HG03460 (cell line): ENCODE data around the gene ITIH3.

Experiments used
- ATAC-seq: cut with Tn5 transposase; IDR thresholded peaks from one replicate; pipeline ENCODE4 v1.9.1; 2021; ENCODE audit not compliant: unreplicated experiment

ITIH3 gene

DNA sequence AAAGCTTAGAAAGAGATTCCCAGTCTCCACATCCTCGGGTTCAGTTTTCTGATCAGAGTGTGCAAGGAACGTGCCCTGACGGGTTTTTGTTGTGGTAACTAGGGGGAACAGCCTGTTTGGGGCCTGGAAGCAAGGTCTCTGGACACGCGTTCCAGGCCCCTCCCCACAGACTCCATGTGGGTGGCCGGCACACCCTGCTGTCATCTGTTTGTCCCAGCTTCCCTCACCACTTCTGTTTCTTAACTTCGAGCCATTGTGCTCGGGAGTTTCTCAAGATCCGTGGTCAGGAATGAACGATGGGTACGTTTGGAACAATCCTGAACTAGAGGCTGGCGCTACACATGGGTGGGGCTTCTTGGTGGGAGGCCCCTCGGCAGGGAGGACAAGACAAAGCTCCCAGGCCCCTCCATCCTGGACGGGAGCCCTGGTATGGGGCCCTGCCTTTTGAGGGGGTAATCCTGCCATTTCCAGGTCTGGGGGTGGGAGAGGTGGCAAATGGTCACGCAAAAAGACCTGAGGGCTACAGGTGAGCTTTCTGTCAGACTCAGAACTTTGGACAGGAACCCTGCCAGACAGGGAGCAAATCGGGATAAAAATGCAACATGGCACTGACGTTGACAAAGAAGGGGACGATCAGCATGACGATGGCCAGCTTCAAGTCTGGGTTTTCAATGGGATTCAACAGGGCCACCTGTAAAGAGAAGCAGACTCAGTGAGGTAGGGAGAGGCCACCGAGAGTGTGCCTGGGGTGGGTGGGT, 48.7 kb downstream of the ITIH3 start:
- ATAC-seq, result no peak

DNA sequence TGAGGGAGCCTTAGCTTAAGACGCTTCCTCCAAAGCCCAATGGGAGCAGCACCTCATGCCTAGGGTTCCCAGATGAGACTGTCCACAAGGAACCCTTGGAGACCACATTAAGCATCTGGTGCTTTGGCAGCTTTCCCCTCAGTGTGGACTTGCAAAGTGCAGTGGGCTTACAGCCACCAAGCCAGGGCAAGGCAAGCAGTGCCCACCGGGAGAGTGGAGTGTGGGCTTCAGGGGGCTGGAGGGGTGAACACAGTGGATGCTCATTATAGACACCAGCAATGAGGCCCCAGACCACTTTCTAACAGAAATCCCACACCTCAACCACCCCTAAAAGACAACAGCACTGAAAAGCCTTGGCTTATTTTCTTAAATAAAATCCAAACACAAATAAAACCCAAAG, 49.3 kb downstream of the ITIH3 start:
- no peak for ATAC-seq

DNA sequence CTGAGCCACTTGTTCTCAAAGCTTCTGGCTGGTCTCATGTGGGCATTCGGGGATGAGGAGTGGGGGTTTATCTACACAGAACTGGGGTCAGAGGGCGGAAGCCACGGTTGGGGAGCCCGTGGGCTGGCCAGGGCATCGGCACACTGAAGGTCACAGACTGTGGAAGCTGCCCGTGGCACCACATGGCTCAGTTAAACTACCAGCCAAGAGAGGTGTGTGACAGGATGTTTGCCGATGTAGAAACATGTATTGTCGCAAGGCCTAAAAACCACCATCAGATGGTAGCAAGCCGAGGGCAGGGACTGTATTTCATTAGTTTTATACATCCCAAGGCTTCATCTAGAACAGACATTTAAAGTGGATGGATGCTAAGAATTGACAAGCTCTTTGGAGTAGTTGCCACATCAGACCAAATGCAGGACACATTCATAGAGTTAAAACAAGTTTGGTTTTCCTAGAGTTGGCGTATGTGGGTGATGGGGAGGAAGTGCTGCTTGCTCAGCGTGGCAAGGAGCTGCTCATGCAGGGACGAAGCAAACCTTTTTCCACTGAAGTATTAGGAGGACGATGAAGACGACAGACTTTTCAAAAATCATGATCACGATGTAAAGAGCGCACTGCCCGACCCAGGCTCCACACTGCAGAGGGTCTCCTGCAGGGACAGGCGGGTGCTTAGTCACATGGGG, 49.8 kb downstream of the ITIH3 start:
- ATAC-seq, result no peak

DNA sequence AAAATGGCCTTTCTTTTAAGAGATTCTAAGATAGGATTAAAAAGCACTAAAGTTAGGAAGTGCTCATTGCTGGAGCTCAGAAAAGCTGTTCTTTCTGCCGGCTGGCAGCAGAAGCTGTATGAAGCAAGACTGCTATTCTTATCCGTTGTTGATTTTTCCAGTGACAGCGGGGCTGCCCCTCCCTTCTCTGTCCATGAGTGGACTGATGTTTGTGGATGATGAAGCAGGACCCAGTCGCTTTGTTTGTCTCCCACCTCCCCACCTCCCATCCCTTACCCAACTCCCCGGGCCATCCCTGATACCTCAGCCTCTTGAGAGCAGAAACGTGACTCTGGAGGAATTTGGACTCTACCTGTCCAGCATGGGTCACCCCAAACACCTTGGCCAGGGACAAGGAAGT, 50.6 kb downstream of the ITIH3 start:
- ATAC-seq, result no peak

DNA sequence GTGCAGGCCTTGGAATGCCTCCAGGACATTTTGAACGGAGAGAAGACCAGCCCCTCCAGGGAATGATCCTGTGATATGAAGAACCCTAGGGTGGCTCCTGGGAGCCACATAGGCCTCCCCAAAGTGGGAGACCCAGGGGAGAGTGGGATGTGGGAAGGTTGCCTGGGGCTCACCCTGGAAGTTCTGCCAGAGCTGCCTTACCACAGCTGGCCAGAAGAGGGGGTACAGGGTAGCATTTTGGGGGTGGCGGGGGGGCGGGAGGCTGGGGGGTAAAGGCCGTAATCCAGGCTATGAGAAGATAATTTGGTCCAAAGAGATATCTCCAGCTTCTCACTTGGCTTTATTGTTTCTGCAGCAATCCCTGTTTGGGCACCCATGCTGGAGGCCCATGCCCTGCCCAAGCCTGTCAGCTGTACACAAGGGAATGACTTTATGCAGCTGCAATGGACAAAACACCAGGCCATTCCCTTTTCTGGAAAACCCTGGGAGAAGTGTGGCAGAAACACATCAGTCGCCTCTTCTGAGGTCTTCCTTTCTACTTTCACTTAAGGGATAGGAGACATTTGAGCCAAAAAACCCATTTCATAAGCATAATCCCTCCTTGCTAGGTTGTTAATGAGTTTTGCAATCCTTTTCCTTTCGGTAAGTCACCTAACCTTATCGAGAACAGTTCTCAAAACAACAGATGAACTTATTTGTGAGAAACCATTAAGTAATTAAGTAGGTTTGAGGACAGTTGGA, 51.3 kb downstream of the ITIH3 start:
- ATAC-seq, result no peak

DNA sequence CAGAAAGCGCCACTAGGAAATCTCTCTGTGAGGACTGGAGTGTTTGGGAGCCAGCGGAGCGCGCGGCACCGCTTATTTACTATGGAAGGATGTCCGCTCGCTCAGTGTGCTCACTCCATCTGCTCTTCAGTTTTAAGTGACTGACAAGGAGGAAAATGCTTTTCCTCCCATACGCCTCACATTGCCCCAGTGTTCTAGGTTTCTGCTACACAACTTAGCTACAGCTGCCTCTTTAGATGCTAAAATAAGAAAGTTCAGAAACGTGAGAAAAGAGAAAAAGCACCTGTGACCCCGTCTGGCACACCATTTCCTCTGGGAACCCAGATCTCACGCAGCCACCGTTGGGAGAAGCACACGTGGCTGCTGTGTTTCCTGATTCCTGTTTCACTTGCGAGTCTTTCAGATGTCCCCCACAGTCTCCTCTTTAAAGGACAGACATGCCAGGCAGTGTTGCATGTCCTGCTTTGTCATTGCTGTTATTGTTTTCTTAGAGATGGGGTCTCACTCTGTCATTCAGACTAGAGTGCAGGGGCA, 51.9 kb downstream of the ITIH3 start:
- ATAC-seq, result no peak

DNA sequence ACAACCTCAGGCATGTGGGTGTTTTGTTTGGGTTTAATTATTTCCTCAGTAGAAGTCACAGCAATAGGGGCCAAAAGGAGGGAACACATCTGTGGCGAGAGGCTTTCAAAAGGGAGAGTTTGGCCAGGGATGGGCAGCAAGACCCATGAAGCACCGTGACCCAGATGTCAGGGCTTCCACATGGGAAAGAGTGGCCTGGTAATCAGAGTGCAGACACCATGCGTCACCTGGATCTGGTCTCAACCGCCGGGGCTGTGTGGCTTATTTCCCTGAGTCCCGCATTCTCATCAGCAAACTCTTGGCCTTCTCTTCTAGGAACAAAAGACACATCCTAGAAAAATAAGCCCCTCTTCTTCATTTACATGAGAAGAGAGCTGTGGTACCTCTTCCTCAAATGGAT, 52.6 kb downstream of the ITIH3 start:
- ATAC-seq, result no peak

DNA sequence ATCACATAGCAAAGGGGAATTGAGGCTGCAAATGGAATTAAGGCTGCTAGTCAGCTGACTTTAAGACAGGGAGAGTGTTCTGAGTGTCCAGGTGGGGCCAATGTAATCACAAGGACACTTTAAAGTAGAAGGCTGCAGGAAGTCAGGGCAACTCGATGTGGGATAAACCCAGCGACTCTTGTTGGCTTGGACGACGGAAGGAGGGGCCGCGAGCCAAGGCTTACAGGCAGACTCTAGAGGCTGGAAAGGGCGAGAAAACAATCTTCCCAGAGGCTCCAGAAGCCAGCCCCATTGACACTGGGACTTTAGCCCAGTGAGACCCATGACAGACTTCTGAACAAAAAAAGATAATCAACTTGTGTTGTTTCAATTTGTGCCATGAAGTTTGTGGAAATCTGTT, 53.1 kb downstream of the ITIH3 start:
- ATAC-seq, result no peak

DNA sequence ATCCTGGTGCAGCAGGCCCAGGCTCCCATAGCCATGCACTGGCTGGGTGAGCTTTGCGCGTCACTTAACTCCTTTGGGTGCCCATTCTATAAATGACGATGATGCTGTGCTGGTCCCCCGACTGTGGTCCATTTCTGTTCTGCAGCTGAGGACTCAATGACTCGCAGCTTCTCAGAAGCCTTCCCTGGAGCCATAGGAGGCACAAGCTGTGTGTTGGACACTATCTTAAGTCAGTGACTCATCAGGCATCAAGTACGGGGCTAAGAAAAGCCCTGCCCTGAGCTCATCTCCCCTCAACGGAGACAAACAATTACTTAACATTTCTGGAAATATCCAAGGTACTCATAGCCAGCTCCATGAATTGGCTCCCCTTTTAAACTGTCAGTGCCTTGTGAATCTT, 54.0 kb downstream of the ITIH3 start:
- no peak for ATAC-seq

DNA sequence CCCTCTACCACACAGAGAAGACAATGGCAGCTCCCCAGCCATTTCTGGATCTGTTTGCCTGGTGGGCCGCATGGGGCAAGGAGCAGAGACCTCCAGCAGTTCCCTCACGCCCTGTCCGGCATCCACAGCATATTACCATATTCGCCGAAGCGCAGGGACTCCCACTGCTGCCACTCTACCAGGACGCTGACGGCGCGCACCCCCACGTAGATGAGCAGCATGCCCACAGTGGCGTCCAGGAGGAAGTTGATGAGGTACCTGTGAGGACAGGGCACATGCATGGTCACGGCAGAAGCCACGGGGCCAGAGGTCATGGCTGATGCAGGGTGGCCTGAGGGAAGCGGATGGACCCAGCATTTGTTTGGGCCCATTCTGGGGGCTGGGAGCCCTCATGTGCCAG, 55.1 kb downstream of the ITIH3 start:
- no peak for ATAC-seq

DNA sequence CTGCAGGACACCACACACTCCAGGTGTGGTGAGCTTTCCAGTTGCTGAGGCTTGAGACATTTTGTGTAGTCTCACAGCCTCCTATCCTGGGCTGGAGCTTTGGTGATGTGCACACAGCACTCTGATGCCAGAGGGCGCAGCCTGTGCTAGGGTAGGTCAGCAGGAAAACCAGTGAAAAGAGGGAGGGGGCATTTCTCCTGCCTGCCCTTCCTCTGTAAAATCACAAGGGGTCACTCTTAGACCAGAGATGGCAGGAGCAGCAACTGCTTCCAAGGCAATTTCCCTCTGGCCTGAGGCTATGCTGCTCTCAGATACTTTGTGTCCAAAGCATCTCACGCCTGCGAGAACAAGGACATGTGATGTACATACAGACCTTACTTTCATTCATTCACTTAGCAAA, 56.8 kb downstream of the ITIH3 start:
- ATAC-seq, result no peak

DNA sequence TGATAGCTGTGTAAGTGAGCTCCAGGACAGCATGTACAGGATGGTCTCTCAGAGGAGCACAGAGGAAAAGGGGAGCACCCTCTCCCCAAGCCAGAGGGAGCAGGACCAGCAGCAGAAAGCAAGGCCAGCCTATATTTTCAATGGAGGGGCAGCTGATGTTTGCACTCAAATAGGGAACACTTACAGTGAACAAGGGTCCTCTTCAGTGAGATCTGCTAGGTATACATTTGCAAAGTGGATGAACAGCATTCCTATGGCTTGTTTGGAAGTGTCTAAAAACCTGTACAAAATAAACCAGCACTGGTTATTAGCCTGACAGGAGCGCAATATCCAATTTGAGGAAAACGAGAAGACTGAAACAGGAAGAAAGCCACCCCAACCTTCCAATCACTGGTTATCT, 57.8 kb downstream of the ITIH3 start:
- ATAC-seq, result no peak

DNA sequence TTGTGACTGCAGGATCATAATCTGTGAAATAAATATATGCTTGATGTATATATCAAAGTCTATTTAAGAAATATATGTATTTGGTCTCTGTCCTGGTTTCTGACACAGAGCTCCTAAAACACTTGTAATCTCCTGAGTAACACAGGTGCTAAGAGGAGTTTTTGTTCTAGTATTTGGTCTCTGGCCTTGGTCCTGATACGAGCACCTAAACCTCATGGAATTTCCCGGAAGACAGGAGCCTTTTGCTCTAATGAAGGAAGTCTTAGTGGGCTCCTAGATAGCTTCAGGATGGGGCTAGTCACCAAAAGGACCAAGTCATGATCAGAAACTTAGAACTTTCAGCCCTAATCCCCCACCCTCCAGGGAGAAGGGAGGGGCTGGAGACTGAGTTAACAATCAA, 59.4 kb downstream of the ITIH3 start:
- ATAC-seq, result no peak

DNA sequence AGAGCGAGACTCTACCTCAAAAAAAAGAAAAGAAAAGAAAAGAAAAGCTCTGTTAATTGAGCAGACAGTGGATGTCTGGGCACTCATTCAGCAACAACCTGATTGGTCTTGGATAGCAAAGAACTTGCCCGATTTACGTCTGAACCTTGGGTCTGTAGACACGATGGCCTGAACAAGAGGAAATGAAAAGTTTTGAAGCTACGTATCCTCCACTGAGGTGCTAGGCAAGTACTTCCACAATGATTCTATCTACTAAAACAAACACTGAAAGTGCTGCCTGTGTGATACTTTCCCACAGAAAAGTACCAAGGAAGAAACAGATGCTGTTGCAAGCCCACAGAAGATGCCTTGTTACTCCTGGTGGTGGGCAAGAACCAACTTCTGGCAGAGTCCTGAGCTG, 62.1 kb downstream of the ITIH3 start:
- no peak for ATAC-seq

DNA sequence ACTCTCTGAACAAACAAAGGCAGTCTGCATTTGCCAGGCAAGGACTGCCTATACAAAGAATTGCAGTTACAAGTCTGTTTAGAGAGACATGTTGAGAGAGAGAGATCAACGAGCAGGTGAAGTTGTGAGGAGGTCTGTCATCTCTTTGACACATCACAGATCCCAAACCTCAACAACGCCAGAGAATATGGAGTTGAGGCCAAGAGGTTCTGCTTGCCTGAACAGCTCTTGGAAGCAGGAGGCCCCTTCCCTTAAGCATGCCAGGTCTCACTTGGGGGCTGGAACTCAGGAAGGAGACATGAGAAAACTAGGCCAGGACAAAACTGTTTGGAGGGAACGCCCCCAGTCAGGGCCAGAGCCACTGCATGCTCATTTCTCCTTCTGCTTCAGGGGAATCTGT, 62.5 kb downstream of the ITIH3 start:
- ATAC-seq, result no peak

DNA sequence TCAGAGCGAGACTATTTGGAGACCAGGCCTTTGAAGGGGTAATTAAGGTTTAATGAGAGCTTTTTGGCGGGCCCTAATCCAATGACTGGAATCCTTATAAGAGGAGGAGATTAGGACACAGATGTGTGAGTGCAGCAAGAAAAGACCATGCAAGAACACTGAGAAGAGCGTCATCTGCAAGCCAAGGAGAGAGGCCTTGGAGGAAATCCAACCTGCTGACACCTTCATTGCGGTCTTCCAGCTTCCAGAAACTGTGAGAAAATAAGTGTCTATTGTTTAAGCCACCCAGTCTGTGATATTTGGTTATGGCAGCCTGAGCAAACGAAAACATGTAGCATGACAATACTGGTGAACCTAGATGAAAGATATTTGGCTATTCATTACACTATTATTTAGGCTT, 63.3 kb downstream of the ITIH3 start:
- no peak for ATAC-seq
